ENCODE measurements around the gene BRSK1.
"Not testable (repeated sequence)": the region's sequence is repeated elsewhere in the genome, so short reads cannot be mapped to it uniquely, and the experiment has no call there.

The BRSK1 gene

GRCh38 chr19:55311797-55312196 is 28.0 kb downstream of the BRSK1 start:
- H3K9me3 Mint-ChIP-seq, result no peaks in the 10 kb centered on the region
- no peaks in the 10 kb centered on the region for H3K36me3 Mint-ChIP-seq
- peaks cover 3% of the 10 kb centered on the region for H3K27me3 Mint-ChIP-seq
- no peak for DNase-seq
- no peaks in the 10 kb centered on the region for H3K4me1 Mint-ChIP-seq
- H3K4me3 Mint-ChIP-seq, result no peak overlapping the region
- CTCF ChIA-PET, result no interaction called here
- H3K27ac Mint-ChIP-seq, result no peak overlapping the region

GRCh38 chr19:55312621-55313512 is 29.1 kb downstream of the BRSK1 start:
- CTCF ChIA-PET, result interaction anchor here (1.2 to 4.3 kb wide), 2 partner anchors 11 to 21 kb away, joined by 4 to 17 read pairs; no protein-coding TSS in a partner anchor

GRCh38 chr19:55314396-55314795 is 30.6 kb downstream of the BRSK1 start:
- DNase-seq, result no peak
- Mint-ChIP-seq H3K4me3 (no peak overlapping the region), H3K9me3 (no peaks in the 10 kb centered on the region), H3K36me3 (no peaks in the 10 kb centered on the region), H3K4me1 (no peaks in the 10 kb centered on the region), H3K27me3 (peaks cover 3% of the 10 kb centered on the region), H3K27ac (no peak overlapping the region)
- CTCF ChIA-PET, result interaction anchor here (4.3 kb wide), 1 partner anchor 13 kb away, joined by 17 read pairs; no protein-coding TSS in a partner anchor

More at GRCh38 chr19:55312621-55313512, 29.1 kb downstream of the BRSK1 start:
- Mint-ChIP-seq H3K9me3 (no peaks in the 10 kb centered on the region), H3K4me1 (no peaks in the 10 kb centered on the region), H3K27me3 (peaks cover 3% of the 10 kb centered on the region), H3K36me3 (no peaks in the 10 kb centered on the region), H3K4me3 (no peak overlapping the region), H3K27ac (no peak overlapping the region)
- no peak for DNase-seq

- H3K4me1 Mint-ChIP-seq, result no peaks in the 10 kb centered on the region
- peaks cover 15% of the 10 kb centered on the region for H3K27me3 Mint-ChIP-seq
- no peaks in the 10 kb centered on the region for H3K36me3 Mint-ChIP-seq
- CTCF ChIA-PET, result interaction anchor here (4.3 kb wide), 1 partner anchor 14 kb away, joined by 17 read pairs; no protein-coding TSS in a partner anchor
- no peak overlapping the region for H3K4me3 Mint-ChIP-seq
- no peak overlapping the region for H3K27ac Mint-ChIP-seq
- no peak for DNase-seq
- no peaks in the 10 kb centered on the region for H3K9me3 Mint-ChIP-seq
Observed at GRCh38 chr19:55315956-55316525, 32.2 kb downstream of the BRSK1 start.

- Mint-ChIP-seq H3K27me3 (peaks cover 21% of the 10 kb centered on the region), H3K27ac (no peak overlapping the region), H3K9me3 (no peaks in the 10 kb centered on the region), H3K36me3 (no peaks in the 10 kb centered on the region), H3K4me3 (no peak overlapping the region), H3K4me1 (peaks cover under 1% of the 10 kb centered on the region)
- DNase-seq, result no peak
- CTCF ChIA-PET, result interaction anchor here (0.9 to 4.3 kb wide), 2 partner anchors 14 to 15 kb away, joined by 3 to 17 read pairs; no protein-coding TSS in a partner anchor
Observed at GRCh38 chr19:55316646-55317045, 32.8 kb downstream of the BRSK1 start.

GRCh38 chr19:55319785-55320184 is 36.0 kb downstream of the BRSK1 start:
- DNase-seq, result no peak
- CTCF ChIA-PET, result interaction anchor here (1.6 kb wide), 1 partner anchor 18 kb away, joined by 4 read pairs; no protein-coding TSS in a partner anchor

GRCh38 chr19:55320844-55321419 is 37.1 kb downstream of the BRSK1 start:
- no peak overlapping the region for H3K4me3 Mint-ChIP-seq
- no peaks in the 10 kb centered on the region for H3K9me3 Mint-ChIP-seq
- H3K4me1 Mint-ChIP-seq, result peaks cover 11% of the 10 kb centered on the region
- no peak for DNase-seq
- CTCF ChIA-PET, result interaction anchor here (0.6 to 1.7 kb wide), 5 partner anchors 10 to 29 kb away, joined by 3 to 5 read pairs (median 4); no protein-coding TSS in a partner anchor
- H3K27ac Mint-ChIP-seq, result no peak overlapping the region
- no peaks in the 10 kb centered on the region for H3K36me3 Mint-ChIP-seq
- peaks cover 46% of the 10 kb centered on the region for H3K27me3 Mint-ChIP-seq

More at GRCh38 chr19:55319785-55320184, 36.0 kb downstream of the BRSK1 start:
- H3K36me3 Mint-ChIP-seq, result no peaks in the 10 kb centered on the region
- H3K4me1 Mint-ChIP-seq, result peaks cover 7% of the 10 kb centered on the region
- no peaks in the 10 kb centered on the region for H3K9me3 Mint-ChIP-seq
- no peak overlapping the region for H3K27ac Mint-ChIP-seq
- H3K4me3 Mint-ChIP-seq, result no peak overlapping the region
- H3K27me3 Mint-ChIP-seq, result peaks cover 42% of the 10 kb centered on the region

GRCh38 chr19:55321466-55322137 is 37.8 kb downstream of the BRSK1 start:
- Mint-ChIP-seq H3K4me3 (no peak overlapping the region), H3K9me3 (no peaks in the 10 kb centered on the region), H3K27me3 (peaks cover 52% of the 10 kb centered on the region), H3K27ac (no peak overlapping the region), H3K36me3 (no peaks in the 10 kb centered on the region), H3K4me1 (peaks cover 11% of the 10 kb centered on the region)
- DNase-seq, result no peak
- CTCF ChIA-PET, result interaction anchor here (0.7 to 1.7 kb wide), 3 partner anchors 16 to 29 kb away, joined by 3 to 5 read pairs (median 4); no protein-coding TSS in a partner anchor

- CTCF ChIA-PET, result interaction anchor here (1.0 to 1.7 kb wide), 3 partner anchors 19 to 96 kb away, joined by 3 to 5 read pairs (median 5); no protein-coding TSS in a partner anchor
- H3K4me3 Mint-ChIP-seq, result no peak overlapping the region
- H3K4me1 Mint-ChIP-seq, result peaks cover 11% of the 10 kb centered on the region
- DNase-seq, result no peak
- H3K36me3 Mint-ChIP-seq, result no peaks in the 10 kb centered on the region
- no peak overlapping the region for H3K27ac Mint-ChIP-seq
- no peaks in the 10 kb centered on the region for H3K9me3 Mint-ChIP-seq
- peaks cover 50% of the 10 kb centered on the region for H3K27me3 Mint-ChIP-seq
Observed at GRCh38 chr19:55322204-55322885, 38.5 kb downstream of the BRSK1 start.

- Mint-ChIP-seq H3K27ac (no peak overlapping the region), H3K4me1 (peaks cover 11% of the 10 kb centered on the region), H3K4me3 (no peak overlapping the region), H3K27me3 (peaks cover 55% of the 10 kb centered on the region), H3K36me3 (no peaks in the 10 kb centered on the region), H3K9me3 (no peaks in the 10 kb centered on the region)
- no peak for DNase-seq
- CTCF ChIA-PET, result no interaction called here
Observed at GRCh38 chr19:55324662-55325061, 40.9 kb downstream of the BRSK1 start.

- H3K27me3 Mint-ChIP-seq, result peaks cover 55% of the 10 kb centered on the region
- CTCF ChIA-PET, result no interaction called here
- H3K36me3 Mint-ChIP-seq, result no peaks in the 10 kb centered on the region
- DNase-seq, result no peak
- no peak within 1 kb of the TSS for H3K4me3 Mint-ChIP-seq
- H3K9me3 Mint-ChIP-seq, result no peaks in the 10 kb centered on the region
- peaks cover 11% of the 10 kb centered on the region for H3K4me1 Mint-ChIP-seq
- H3K27ac Mint-ChIP-seq, result no peak within 1 kb of the TSS
Observed at GRCh38 chr19:55325172-55325571, 41.4 kb downstream of the BRSK1 start, which contains the start of gene TMEM150B. Gene TMEM150B, minus strand, starts transcription at chr19:55325341. Its CDS starts 4,305 bp downstream, at chr19:55321036.

- H3K36me3 Mint-ChIP-seq, H3K4me3 Mint-ChIP-seq, H3K4me1 Mint-ChIP-seq, H3K27ac Mint-ChIP-seq, DNase-seq, H3K9me3 Mint-ChIP-seq: not testable (repeated sequence)
- peaks cover 40% of the 10 kb centered on the region for H3K27me3 Mint-ChIP-seq
- CTCF ChIA-PET, result interaction anchor here (1.1 kb wide), 1 partner anchor 27 kb away, joined by 3 read pairs; no protein-coding TSS in a partner anchor
Observed at GRCh38 chr19:55328774-55329318, 45.0 kb downstream of the BRSK1 start.

GRCh38 chr19:55329791-55330190 is 46.0 kb downstream of the BRSK1 start:
- H3K27me3 Mint-ChIP-seq, result peaks cover 37% of the 10 kb centered on the region
- H3K4me1 Mint-ChIP-seq, H3K27ac Mint-ChIP-seq, H3K9me3 Mint-ChIP-seq, H3K4me3 Mint-ChIP-seq, CTCF ChIA-PET, DNase-seq, H3K36me3 Mint-ChIP-seq: not testable (repeated sequence)

Measured in activated naive CD4-positive, alpha-beta T cell treated with anti-CD3 and anti-CD28 coated beads, Interleukin-2, amount 10 ng/mL, durations not matched to agents 7 days and 5 days (primary cell).